ENCODE results near the gene CRELD2. TPM values are rescaled to one million over a fixed set of nuclear protein-coding genes. Genes with fewer than 3 reads are reported as not detected.

The CRELD2 gene
- total and polyA plus RNA-seq, 2 of the 13 experiments (the other 11 are each of a cell fraction or from before 2014, with no cell fraction given), result 17.2 to 44.7 TPM

DNA sequence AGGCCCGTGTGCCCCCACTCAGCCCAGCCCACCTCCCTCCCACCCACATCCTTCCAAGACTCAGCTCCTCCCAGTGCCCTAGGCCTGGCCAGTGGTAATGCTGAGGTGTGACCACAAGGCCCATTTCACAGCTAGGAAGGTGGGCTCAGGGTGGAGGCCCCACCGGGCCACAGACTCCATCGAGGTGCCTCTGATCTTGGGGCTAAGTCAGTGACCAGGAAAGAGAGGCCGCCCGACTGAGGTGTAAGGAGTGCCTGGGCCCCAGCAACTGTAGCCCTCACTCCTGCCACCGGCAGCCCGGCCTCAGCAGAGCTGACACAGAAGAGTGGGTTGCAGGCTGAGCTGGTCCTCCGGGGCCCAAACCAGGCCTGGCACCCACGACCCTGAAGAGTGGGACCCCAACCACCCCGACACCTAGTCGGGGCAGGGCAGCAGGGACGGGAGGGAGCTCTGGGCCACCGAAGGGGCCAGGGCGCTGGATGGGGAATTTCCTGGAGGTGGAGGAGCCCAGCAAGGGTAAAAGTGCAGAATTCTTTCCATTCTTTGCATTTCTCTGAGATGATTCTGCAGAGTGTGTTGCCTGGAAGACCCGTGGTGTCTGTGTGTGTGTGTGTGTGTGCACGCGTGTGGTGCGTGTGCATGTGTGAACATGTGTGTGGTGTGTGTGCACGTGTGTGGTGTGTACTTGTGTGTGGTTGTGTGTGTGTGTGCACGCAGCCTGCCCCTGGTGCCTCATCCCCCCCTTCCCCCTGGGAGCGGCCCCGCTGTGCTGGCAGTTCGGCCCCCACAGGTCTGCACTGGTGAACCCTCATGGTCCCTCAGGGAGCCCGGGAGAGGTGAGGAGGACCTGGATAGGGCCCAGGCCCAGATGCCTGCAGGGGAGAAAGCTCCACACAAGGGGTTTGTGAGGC is 33.8 kb downstream of the CRELD2 start (continued):
- TF ChIP-seq, protein P1, sequence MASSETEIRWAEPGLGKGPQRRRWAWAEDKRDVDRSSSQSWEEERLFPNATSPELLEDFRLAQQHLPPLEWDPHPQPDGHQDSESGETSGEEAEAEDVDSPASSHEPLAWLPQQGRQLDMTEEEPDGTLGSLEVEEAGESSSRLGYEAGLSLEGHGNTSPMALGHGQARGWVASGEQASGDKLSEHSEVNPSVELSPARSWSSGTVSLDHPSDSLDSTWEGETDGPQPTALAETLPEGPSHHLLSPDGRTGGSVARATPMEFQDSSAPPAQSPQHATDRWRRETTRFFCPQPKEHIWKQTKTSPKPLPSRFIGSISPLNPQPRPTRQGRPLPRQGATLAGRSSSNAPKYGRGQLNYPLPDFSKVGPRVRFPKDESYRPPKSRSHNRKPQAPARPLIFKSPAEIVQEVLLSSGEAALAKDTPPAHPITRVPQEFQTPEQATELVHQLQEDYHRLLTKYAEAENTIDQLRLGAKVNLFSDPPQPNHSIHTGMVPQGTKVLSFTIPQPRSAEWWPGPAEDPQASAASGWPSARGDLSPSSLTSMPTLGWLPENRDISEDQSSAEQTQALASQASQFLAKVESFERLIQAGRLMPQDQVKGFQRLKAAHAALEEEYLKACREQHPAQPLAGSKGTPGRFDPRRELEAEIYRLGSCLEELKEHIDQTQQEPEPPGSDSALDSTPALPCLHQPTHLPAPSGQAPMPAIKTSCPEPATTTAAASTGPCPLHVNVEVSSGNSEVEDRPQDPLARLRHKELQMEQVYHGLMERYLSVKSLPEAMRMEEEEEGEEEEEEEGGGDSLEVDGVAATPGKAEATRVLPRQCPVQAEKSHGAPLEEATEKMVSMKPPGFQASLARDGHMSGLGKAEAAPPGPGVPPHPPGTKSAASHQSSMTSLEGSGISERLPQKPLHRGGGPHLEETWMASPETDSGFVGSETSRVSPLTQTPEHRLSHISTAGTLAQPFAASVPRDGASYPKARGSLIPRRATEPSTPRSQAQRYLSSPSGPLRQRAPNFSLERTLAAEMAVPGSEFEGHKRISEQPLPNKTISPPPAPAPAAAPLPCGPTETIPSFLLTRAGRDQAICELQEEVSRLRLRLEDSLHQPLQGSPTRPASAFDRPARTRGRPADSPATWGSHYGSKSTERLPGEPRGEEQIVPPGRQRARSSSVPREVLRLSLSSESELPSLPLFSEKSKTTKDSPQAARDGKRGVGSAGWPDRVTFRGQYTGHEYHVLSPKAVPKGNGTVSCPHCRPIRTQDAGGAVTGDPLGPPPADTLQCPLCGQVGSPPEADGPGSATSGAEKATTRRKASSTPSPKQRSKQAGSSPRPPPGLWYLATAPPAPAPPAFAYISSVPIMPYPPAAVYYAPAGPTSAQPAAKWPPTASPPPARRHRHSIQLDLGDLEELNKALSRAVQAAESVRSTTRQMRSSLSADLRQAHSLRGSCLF (CRISPR knock-in tag; IDR thresholded peaks at IDR 0.05; ENCODE audit: borderline replicate concordance), result no peak
- no peak; the same call in 1 of the 2 replicates for TF ChIP-seq ZMYM3 (CRISPR knock-in tag; IDR thresholded peaks at IDR 0.05)
- TF ChIP-seq KDM5B (CRISPR knock-in tag; IDR thresholded peaks at IDR 0.05; ENCODE audit: borderline replicate concordance), result peak; percentile 62; the same call in 1 of the 2 replicates
- TF ChIP-seq, protein P2, sequence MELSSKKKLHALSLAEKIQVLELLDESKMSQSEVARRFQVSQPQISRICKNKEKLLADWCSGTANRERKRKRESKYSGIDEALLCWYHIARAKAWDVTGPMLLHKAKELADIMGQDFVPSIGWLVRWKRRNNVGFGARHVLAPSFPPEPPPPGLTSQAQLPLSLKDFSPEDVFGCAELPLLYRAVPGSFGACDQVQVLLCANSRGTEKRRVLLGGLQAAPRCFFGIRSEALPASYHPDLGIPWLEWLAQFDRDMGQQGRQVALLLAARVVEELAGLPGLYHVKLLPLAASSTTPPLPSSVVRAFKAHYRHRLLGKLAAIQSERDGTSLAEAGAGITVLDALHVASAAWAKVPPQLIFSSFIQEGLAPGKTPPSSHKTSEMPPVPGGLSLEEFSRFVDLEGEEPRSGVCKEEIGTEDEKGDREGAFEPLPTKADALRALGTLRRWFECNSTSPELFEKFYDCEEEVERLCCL (CRISPR knock-in tag; IDR thresholded peaks at IDR 0.05; ENCODE audit: borderline replicate concordance), result no peak
- peak; percentile 77; the same call in 1 of the 2 replicates for TF ChIP-seq ZNF891 (CRISPR knock-in tag; IDR thresholded peaks at IDR 0.05)
- TF ChIP-seq, protein P3, sequence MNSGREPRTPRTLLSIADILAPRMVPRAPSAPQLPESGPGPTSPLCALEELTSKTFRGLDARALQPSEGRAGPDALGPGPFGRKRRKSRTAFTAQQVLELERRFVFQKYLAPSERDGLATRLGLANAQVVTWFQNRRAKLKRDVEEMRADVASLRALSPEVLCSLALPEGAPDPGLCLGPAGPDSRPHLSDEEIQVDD (CRISPR knock-in tag; IDR thresholded peaks at IDR 0.05; ENCODE audit: borderline replicate concordance), result no peak
- TF ChIP-seq, protein P4, sequence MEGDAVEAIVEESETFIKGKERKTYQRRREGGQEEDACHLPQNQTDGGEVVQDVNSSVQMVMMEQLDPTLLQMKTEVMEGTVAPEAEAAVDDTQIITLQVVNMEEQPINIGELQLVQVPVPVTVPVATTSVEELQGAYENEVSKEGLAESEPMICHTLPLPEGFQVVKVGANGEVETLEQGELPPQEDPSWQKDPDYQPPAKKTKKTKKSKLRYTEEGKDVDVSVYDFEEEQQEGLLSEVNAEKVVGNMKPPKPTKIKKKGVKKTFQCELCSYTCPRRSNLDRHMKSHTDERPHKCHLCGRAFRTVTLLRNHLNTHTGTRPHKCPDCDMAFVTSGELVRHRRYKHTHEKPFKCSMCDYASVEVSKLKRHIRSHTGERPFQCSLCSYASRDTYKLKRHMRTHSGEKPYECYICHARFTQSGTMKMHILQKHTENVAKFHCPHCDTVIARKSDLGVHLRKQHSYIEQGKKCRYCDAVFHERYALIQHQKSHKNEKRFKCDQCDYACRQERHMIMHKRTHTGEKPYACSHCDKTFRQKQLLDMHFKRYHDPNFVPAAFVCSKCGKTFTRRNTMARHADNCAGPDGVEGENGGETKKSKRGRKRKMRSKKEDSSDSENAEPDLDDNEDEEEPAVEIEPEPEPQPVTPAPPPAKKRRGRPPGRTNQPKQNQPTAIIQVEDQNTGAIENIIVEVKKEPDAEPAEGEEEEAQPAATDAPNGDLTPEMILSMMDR (CRISPR knock-in tag; IDR thresholded peaks at IDR 0.05), result no peak
- TF ChIP-seq, protein P5, sequence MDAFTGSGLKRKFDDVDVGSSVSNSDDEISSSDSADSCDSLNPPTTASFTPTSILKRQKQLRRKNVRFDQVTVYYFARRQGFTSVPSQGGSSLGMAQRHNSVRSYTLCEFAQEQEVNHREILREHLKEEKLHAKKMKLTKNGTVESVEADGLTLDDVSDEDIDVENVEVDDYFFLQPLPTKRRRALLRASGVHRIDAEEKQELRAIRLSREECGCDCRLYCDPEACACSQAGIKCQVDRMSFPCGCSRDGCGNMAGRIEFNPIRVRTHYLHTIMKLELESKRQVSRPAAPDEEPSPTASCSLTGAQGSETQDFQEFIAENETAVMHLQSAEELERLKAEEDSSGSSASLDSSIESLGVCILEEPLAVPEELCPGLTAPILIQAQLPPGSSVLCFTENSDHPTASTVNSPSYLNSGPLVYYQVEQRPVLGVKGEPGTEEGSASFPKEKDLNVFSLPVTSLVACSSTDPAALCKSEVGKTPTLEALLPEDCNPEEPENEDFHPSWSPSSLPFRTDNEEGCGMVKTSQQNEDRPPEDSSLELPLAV (CRISPR knock-in tag; conservative IDR thresholded peaks at IDR 0.05; ENCODE audit: low read depth), result no peak
- TF ChIP-seq SRF (IDR thresholded peaks at IDR 0.05; ENCODE audit: low read depth, low read length), result no peak
- TF ChIP-seq, protein P6, sequence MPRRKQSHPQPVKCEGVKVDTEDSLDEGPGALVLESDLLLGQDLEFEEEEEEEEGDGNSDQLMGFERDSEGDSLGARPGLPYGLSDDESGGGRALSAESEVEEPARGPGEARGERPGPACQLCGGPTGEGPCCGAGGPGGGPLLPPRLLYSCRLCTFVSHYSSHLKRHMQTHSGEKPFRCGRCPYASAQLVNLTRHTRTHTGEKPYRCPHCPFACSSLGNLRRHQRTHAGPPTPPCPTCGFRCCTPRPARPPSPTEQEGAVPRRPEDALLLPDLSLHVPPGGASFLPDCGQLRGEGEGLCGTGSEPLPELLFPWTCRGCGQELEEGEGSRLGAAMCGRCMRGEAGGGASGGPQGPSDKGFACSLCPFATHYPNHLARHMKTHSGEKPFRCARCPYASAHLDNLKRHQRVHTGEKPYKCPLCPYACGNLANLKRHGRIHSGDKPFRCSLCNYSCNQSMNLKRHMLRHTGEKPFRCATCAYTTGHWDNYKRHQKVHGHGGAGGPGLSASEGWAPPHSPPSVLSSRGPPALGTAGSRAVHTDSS (CRISPR knock-in tag; conservative IDR thresholded peaks at IDR 0.05), result no peak
- TF ChIP-seq MYC (CRISPR knock-in tag; IDR thresholded peaks at IDR 0.05; ENCODE audit: borderline replicate concordance), result peak; percentile 61; the same call in 1 of the 2 replicates
- peak; percentile 24; the same call in 1 of the 2 replicates for TF ChIP-seq GABPB1 (CRISPR knock-in tag; IDR thresholded peaks at IDR 0.05)
- no peak for TF ChIP-seq ZFP62 (CRISPR knock-in tag; IDR thresholded peaks at IDR 0.05)
- no peak for TF ChIP-seq ZNF878 (CRISPR knock-in tag; IDR thresholded peaks at IDR 0.05)
- TF ChIP-seq SP2 (CRISPR knock-in tag; IDR thresholded peaks at IDR 0.05), result no peak
- no peak for TF ChIP-seq ZBTB1 (CRISPR knock-in tag; IDR thresholded peaks at IDR 0.05; ENCODE audit: borderline replicate concordance)

Data from HepG2 (cell line).